ENCODE measurements around the gene BRD1. TPM values are rescaled to one million over a fixed set of nuclear protein-coding genes. Genes with fewer than 3 reads are reported as not detected.

The BRD1 gene
- total RNA-seq, 2 experiments from 2014 or later, result 29.1 to 31.2 TPM

DNA sequence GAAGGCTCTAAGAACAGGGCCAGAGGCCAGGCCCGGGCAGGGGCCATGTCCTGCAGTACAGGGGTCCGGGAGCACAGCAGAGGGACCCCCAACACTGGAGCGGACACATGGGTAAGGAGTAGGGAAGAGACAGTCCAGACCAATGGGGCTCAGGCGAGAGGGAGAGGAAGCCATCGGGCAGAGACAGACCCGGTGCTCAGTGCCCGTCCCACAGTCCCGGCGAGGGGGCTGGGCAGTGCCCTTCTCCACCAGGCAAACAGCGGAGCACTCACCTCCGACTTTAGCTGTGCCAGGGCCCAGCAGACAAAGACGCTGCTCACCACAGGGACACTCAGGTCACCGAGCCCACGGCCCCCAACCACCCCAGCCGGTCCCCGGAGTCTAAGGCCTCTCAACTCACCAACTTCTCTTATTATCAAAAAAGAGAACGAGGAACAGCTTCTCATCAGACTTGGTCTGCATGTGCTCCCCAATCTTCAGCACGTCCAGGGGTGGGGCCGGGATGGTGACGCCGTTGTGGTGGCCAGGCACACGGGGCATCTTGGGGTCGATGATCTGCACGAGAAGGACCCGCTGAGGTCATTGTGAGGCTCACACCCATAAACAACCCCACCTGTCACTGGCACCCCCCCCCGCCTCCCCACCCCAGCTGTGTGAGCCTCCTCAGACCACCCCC is 52.3 kb downstream of the BRD1 start:
- ChIA-PET POLR2A (no interaction called here), CTCF (no interaction called here)

DNA sequence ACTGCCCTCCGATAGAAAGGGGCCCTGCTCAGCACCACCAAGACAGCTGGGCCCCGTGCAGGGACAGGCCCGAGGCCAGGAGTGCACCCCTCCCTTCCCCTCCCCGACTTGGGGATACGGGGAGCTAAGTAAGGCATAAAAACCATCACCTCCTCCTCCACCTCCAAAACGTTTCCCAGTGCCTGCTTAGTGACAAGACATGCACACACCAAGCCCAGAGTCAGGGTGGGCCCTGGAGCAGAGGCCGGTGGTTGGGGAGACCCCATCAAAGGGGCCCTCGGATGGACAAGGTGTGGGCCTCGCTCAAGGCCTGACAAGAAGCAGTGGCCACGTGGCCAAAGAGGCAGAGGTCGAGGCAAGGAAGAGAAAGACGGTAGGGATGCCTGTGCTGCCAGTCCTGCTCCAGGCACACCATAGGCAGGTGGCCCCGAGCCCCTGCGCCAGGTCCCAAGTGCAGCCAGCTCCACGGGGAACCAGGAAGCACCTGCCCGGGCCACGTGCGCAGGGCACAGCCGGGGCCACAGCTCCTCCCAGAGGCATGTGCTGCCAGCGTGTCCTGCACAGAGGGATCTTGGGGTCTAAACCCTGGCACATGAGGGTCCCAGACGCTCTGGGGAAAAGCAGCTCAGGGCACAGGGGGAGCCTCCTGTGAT is 53.0 kb downstream of the BRD1 start:
- ChIA-PET POLR2A (no interaction called here), CTCF (no interaction called here)

DNA sequence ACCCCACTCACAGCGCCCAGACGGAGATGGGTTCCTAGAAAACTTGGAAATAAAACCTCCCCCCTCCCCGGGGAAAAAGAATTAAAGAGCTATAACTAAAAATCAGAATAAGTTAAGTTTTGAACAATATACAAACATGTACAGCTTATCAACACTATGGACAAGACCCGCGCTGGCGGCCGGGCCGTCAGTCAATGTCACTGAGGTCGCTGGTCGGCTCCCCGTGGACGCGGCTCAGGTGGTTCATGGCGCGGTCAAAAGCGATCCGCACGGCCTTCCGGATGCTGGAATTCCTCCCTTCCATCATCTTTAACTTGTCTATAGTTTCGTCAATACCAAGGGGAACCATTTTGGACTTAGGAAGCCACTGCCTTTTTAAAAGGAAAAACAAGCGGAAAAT is 53.6 kb downstream of the BRD1 start:
- ChIA-PET CTCF (no interaction called here), POLR2A (interaction anchor here (0.7 kb wide), 1 partner anchor 11 kb away, joined by 3 read pairs; no protein-coding TSS in a partner anchor)

DNA sequence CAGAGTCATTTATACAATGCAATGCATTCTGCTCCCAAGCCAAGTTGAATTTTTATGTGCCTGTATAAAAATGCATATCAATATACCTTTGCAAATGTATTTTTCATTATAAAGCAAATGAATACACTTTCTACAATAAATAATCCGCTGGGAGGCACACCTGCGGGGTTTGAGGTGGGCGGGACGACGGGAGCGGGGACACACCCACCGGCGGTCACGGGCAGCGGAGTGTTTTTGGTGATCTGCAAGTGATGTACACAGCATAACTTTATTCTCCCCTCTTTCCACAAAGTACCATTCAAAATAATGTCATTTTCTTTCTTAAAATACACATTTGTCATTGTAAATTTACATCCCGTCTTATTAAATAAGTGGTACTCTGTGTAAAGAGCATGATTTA is 54.1 kb downstream of the BRD1 start:
- ChIA-PET POLR2A (interaction anchor here (0.7 kb wide), 1 partner anchor 10 kb away, joined by 3 read pairs; no protein-coding TSS in a partner anchor), CTCF (no interaction called here)

DNA sequence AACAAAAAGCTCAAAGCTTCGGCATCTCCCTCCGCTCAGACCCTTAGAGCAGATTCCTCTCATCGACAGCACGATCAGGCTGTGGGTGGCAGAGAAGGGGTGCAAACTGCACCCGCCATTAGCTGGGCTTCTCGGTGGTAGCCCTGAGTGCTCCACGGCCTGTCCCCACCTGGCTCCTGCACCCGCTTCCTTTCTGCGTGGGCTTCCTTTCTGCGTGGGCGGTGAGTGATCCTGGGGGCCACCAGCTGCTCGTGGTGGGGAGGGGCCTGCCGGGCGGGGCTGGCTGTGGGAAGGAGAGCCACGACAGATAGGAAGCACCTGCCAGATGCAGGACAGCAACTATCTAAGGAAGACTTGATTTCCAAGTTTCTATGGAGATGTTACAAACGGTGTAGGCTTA is 55.0 kb downstream of the BRD1 start:
- ChIA-PET CTCF (no interaction called here), POLR2A (no interaction called here)

DNA sequence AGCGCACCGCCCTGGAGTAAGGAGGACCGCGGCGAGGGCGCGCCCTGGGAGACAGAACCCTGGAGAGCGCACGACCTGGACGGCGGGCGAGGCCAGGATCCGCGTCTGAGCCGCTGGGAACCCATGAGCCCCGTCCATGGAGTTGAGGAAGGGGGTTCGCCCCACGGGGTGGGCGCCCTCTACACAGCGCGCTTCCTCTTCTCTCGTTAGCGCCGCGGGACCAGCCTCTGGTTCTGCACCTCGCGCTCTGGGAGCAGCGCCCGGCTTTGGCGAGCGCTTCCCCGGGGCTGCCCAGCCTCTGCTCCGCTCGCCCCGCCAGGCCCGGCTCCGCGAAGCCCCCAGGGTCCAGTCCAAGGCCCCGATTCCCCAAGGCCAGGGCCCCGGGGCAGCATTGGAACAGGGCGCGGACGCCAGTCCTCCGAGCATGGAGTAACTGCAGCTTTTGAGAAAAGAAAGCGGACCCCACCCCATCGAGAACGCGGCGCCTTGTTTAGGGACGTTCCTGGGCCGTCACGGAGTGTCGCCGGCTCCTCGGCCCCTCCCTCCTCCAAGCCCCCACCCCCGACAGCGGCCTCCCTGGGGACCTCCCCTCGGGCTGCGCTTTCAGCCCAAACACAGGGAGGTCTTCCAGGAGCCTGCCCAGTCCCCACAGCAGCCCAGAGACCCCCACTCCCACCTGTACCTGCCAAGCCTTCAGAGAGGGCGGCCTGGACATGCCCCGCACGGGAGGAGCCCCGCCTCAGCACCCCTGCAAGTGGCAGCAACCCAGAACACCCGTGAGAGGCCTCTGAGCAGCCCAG is 56.2 kb downstream of the BRD1 start:
- CTCF ChIA-PET, result no interaction called here
- POLR2A ChIA-PET, result no interaction called here

- ChIA-PET CTCF (no interaction called here), POLR2A (no interaction called here)
Measured at GRCh38 chr22:49770547-49771265, 57.0 kb downstream of the BRD1 start.

- POLR2A ChIA-PET, result no interaction called here
- CTCF ChIA-PET, result no interaction called here
Measured at GRCh38 chr22:49769691-49770546, 57.8 kb downstream of the BRD1 start.

GRCh38 chr22:49768951-49769690 is 58.6 kb downstream of the BRD1 start:
- ChIA-PET POLR2A (no interaction called here), CTCF (no interaction called here)

DNA sequence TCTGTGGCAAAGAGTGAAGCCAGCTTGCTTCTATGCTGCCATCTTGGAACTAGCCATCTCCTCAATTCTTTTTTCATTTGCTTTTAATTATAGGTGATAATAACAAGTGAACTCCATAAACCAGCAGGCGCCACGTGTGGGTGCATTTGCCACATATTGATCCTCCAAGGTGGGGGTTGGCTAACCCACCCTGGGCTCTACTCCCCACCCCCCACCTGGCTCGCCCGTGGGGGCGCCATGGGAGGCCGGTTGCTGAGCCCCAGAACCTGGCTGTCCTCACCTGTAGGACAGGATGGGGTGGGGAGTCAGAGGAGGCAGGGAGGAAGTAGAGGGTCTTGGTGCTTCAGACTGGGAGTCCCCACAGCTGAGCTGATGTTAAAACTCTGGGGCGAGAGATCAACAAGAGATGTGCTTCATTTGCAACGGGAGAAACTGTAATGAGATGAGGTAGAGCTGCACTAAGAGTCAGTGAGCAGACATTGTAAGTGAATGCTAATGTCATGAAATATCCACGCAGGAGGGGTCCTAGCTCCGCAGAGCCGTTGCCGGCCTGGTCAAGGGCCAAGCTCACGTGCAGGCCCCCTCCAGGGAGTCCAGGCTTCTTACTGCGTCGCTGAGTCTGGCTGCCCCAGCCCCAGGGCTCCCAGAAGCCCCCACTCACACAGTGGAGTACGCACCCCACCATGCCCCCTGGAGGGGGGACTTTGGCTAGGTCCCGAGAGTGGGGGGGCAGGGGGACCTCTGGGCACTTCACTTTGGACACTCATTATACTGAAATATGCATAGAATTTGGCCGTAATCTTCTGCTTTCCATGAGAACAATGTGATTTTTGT is 59.4 kb downstream of the BRD1 start:
- ChIA-PET POLR2A (no interaction called here), CTCF (interaction anchor here (0.6 to 2.2 kb wide), 11 partner anchors 11 to 259 kb away, joined by 3 to 8 read pairs (median 4); partner anchors contain the start of genes ALG12 and CRELD2)

- ChIA-PET CTCF (interaction anchor here (0.6 to 2.2 kb wide), 14 partner anchors 10 to 263 kb away, joined by 3 to 8 read pairs (median 4); partner anchors contain the start of genes ALG12 and CRELD2), POLR2A (no interaction called here)
Measured at GRCh38 chr22:49767355-49768062, 60.2 kb downstream of the BRD1 start.

DNA sequence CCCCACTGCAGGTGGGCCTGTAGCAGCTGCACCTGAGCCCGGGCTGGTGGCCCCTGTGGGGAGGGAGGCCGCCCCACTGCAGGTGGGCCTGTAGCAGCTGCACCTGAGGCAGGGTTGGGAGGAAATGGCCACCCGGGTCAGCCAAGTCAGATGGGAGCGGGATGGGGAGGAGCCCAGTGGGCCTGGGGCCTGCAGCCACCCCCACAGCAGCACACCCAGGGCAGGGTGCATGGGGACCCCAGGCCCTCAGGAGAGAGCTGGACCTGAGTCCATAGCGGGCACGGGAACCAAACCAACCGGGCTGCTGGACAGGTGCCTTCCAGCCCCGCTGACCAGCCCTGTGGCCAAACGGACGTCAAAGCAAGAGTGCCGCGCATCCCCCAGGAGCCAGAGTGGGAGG is 61.7 kb downstream of the BRD1 start:
- POLR2A ChIA-PET, result no interaction called here

GRCh38 chr22:49765091-49765771 is 62.4 kb downstream of the BRD1 start:
- ChIA-PET CTCF (no interaction called here), POLR2A (no interaction called here)

More for the DNA sequence above, 61.7 kb downstream of the BRD1 start:
- CTCF ChIA-PET, result interaction anchor here (1.4 kb wide), 1 partner anchor 264 kb away, joined by 7 read pairs; no protein-coding TSS in a partner anchor

GRCh38 chr22:49764127-49764581 is 63.5 kb downstream of the BRD1 start:
- ChIA-PET POLR2A (no interaction called here), CTCF (no interaction called here)

DNA sequence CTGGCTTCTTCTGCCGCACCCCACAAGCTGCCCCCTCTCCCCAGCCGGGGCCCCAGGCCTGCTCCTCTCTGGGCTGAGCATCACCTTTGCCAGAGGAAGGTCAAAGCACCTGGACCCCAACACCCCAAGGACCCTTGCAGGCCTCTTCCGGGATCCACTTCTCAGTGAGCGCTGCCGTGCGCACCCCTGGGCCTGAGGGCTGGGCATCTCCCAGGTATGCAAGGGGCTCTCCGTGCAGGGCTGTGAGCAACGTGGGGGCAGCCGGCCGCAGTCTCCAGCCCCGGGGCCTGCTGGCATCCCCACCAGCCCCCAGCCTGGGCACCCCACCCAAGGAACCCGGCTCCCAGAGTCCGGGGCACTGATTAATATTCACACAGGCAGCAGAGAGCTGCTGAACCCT is 64.0 kb downstream of the BRD1 start:
- CTCF ChIA-PET, result no interaction called here
- POLR2A ChIA-PET, result interaction anchor here (0.6 kb wide), 1 partner anchor 10 kb away, joined by 3 read pairs; no protein-coding TSS in a partner anchor

GRCh38 chr22:49763138-49763537 is 64.5 kb downstream of the BRD1 start:
- CTCF ChIA-PET, result interaction anchor here (1.2 kb wide), 1 partner anchor 267 kb away, joined by 3 read pairs; no protein-coding TSS in a partner anchor
- POLR2A ChIA-PET, result interaction anchor here (0.6 kb wide), 1 partner anchor 11 kb away, joined by 3 read pairs; no protein-coding TSS in a partner anchor

Data from activated CD8-positive, alpha-beta memory T cell treated with anti-CD3 and anti-CD28 coated beads for 36 hours (primary cell).